HEK293T (cell line): ENCODE data around the gene ALG9.

Experiments used
- BHLHE40 ChIP-seq: fragments of 450-650 bp; IDR thresholded peaks from 2 replicates; pipeline ENCODE4 v1.6.1; 2016; ENCODE audit warnings: mild to moderate bottlenecking, moderate library complexity, borderline replicate concordance
- FOXM1 ChIP-seq: fragments of 450-650 bp; IDR thresholded peaks from 2 replicates; pipeline ENCODE4 v1.6.1; 2017; ENCODE audit warnings: mild to moderate bottlenecking, borderline replicate concordance
- HDGF ChIP-seq: fragments of 450-650 bp; IDR thresholded peaks from 2 replicates; pipeline ENCODE4 v1.6.1; 2017; ENCODE audit warnings: antibody characterized with exemption, borderline replicate concordance
- SP1 ChIP-seq: fragments of 450-650 bp; IDR thresholded peaks from 2 replicates; pipeline ENCODE4 v1.6.1; 2017
- TARDBP ChIP-seq: fragments of 450-650 bp; IDR thresholded peaks from 2 replicates; pipeline ENCODE4 v1.6.1; 2016
- ZNF384 ChIP-seq: fragments of 450-650 bp; IDR thresholded peaks from 2 replicates; pipeline ENCODE4 v1.6.1; 2016
- TF ChIP-seq, protein P1 (sequence below): fragments of 450-650 bp; IDR thresholded peaks from 2 replicates; pipeline ENCODE4 v1.6.1; 2016

DNA sequence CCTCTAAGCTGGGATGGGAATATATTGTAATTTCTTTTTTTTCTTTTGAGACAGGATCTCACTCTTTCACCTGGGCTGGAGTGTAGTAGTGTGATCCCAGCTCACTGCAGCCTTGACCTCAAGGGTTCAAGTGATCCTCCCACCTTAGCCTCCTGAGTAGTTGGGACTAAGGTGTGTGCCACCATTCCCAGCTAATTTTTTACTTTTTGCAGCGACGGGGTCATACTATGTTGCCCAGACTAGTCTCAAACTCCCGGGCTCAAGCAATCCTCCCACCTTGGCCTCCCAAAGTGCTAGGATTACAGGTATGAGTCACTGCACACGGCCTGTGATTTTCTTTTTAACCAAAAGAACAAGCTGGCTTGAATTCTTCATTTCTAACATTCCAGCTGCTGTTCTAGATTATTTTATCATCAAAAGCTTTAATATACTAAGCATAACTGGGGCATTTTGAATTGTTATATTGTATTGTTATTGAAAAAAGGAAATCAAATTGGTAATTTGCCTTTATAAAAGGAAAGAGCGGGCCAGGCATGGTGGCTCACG, 78.4 kb downstream of the ALG9 start:
- TF ChIP-seq SP1 (no peak), HDGF (no peak), BHLHE40 (no peak), FOXM1 (no peak), TARDBP (no peak), ZNF384 (no peak)
- TF ChIP-seq, protein P1, sequence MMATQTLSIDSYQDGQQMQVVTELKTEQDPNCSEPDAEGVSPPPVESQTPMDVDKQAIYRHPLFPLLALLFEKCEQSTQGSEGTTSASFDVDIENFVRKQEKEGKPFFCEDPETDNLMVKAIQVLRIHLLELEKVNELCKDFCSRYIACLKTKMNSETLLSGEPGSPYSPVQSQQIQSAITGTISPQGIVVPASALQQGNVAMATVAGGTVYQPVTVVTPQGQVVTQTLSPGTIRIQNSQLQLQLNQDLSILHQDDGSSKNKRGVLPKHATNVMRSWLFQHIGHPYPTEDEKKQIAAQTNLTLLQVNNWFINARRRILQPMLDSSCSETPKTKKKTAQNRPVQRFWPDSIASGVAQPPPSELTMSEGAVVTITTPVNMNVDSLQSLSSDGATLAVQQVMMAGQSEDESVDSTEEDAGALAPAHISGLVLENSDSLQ, result no peak
